Measurements from ENCODE around the gene CDH4. TPM values are rescaled to one million over a fixed set of nuclear protein-coding genes. Genes with fewer than 3 reads are reported as not detected.

Gene CDH4
- total RNA-seq, 1 donor from 2014 or later = 8.9 TPM

GRCh38 chr20:61576372-61576771 lies 324.3 kb downstream of the CDH4 start:
- Mint-ChIP-seq H3K27me3 (ENCODE audit: low read depth) (no peaks in the 10 kb centered on the region), H3K36me3 (ENCODE audit: low read depth) (peaks cover 3% of the 10 kb centered on the region), H3K4me1 (no peaks in the 10 kb centered on the region), H3K27ac (ENCODE audit: unreplicated experiment) (no peak overlapping the region), H3K4me3 (no peak overlapping the region), H3K9me3 (no peaks in the 10 kb centered on the region)
- DNase-seq (ENCODE audit: low read depth, low spot score) = no peak
- TF ChIP-seq, protein P1, sequence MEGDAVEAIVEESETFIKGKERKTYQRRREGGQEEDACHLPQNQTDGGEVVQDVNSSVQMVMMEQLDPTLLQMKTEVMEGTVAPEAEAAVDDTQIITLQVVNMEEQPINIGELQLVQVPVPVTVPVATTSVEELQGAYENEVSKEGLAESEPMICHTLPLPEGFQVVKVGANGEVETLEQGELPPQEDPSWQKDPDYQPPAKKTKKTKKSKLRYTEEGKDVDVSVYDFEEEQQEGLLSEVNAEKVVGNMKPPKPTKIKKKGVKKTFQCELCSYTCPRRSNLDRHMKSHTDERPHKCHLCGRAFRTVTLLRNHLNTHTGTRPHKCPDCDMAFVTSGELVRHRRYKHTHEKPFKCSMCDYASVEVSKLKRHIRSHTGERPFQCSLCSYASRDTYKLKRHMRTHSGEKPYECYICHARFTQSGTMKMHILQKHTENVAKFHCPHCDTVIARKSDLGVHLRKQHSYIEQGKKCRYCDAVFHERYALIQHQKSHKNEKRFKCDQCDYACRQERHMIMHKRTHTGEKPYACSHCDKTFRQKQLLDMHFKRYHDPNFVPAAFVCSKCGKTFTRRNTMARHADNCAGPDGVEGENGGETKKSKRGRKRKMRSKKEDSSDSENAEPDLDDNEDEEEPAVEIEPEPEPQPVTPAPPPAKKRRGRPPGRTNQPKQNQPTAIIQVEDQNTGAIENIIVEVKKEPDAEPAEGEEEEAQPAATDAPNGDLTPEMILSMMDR (conservative IDR thresholded peaks at IDR 0.05) = no peak

GRCh38 chr20:61577065-61577464 lies 325.0 kb downstream of the CDH4 start:
- Mint-ChIP-seq H3K36me3 (ENCODE audit: low read depth) (peaks cover 3% of the 10 kb centered on the region), H3K9me3 (no peaks in the 10 kb centered on the region), H3K4me1 (peaks cover 2% of the 10 kb centered on the region), H3K4me3 (no peak overlapping the region), H3K27ac (ENCODE audit: unreplicated experiment) (no peak overlapping the region), H3K27me3 (ENCODE audit: low read depth) (no peaks in the 10 kb centered on the region)
- TF ChIP-seq, protein P1 (conservative IDR thresholded peaks at IDR 0.05) = no peak
- DNase-seq (ENCODE audit: low read depth, low spot score) = no peak

GRCh38 chr20:61579908-61580307 lies 327.8 kb downstream of the CDH4 start:
- Mint-ChIP-seq H3K27me3 (ENCODE audit: low read depth) (no peaks in the 10 kb centered on the region), H3K9me3 (no peaks in the 10 kb centered on the region), H3K4me1 (peaks cover 19% of the 10 kb centered on the region), H3K36me3 (ENCODE audit: low read depth) (no peaks in the 10 kb centered on the region), H3K27ac (ENCODE audit: unreplicated experiment) (no peak overlapping the region), H3K4me3 (no peak overlapping the region)
- TF ChIP-seq, protein P1 (conservative IDR thresholded peaks at IDR 0.05) = no peak
- no peak for DNase-seq (ENCODE audit: low read depth, low spot score)

DNA sequence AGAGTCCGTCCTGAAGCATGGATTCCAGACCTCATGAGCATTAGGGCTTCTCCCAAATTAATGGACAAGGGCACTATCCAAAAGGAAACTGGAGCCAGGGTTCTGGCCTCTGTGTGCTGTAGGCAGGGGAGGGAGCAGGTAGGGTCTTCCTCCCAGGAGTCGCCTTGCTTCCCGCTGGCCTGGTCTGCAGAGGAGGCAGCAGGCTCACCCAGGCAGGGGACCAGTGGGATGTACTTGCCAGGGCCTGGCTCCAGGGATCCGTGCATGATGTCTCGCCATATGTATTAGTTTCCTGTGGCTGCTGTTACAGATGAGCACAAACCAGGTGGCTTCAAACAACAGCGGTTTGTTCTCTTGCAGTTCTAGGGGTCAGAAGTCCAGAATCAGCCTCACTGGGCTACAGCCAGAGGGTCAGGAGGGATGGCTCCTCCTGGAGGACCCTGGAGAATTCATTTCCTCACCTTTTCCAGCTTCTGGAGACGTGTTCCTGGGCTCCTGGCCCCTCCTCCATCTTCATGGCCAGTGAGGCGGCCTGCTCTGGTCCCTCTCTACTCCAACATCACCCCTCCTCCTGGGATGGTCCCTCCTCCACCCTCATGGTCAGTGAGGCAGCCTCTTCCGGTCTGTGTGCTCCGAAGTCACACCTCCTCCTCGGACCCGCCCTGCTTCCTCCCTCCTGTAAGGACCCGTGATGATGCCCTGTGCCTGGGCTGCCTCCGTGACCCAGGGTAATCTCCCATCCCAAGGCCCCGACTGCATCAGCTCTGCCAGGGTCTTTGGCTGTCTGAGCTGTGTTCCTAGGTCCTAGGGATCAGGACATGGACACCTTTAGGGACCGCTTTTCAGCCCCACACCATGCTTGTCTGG lies 329.1 kb downstream of the CDH4 start:
- TF ChIP-seq, protein P1 (conservative IDR thresholded peaks at IDR 0.05) = no peak
- no peaks in the 10 kb centered on the region for H3K36me3 Mint-ChIP-seq (ENCODE audit: low read depth)
- no peaks in the 10 kb centered on the region for H3K9me3 Mint-ChIP-seq
- H3K27me3 Mint-ChIP-seq (ENCODE audit: low read depth) = no peaks in the 10 kb centered on the region
- H3K4me3 Mint-ChIP-seq = no peak overlapping the region
- peak overlapping the region; percentile 69 for H3K27ac Mint-ChIP-seq (ENCODE audit: unreplicated experiment)
- DNase-seq (ENCODE audit: low read depth, low spot score) = no peak
- H3K4me1 Mint-ChIP-seq = peaks cover 19% of the 10 kb centered on the region

DNA sequence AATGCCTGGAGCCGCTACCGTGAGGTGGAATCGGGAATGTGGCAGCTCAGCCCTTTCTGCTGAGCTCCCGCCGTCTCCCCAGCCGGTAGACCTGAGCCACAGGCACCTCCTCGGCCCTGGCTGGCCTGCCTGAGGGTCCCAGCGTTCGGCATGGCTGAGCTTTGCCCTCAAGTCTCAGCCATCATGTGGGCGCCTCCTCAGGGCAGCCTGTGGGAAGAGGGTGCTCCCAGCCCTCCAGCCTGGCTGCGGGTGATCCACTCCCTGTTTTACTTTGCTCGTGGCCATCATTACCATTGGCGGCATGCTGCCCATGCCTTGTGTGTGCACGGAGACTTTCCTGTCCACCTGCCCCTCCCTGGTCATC lies 329.7 kb downstream of the CDH4 start:
- DNase-seq (ENCODE audit: low read depth, low spot score) = no peak
- Mint-ChIP-seq H3K4me1 (peaks cover 19% of the 10 kb centered on the region), H3K9me3 (no peaks in the 10 kb centered on the region), H3K4me3 (no peak overlapping the region), H3K27ac (ENCODE audit: unreplicated experiment) (no peak overlapping the region), H3K27me3 (ENCODE audit: low read depth) (no peaks in the 10 kb centered on the region), H3K36me3 (ENCODE audit: low read depth) (no peaks in the 10 kb centered on the region)
- TF ChIP-seq, protein P1 (conservative IDR thresholded peaks at IDR 0.05) = no peak

Measured in neural crest cell (in vitro differentiated cells).